HepG2 (cell line): ENCODE measurements around the gene ANKRD42. TPM values are rescaled to one million over a fixed set of nuclear protein-coding genes. Genes with fewer than 3 reads are reported as not detected.

ENCODE experiments used
- ATAC-seq: fragments of 200-7000 bp; cut with Tn5 transposase; 3 replicates; pipeline ENCODE4 v1.9.1; 2020; ENCODE audit warnings: mild to moderate bottlenecking, moderate library complexity
- BruUV-seq: library from RNA; stranded (reverse); fragments of 400-500 nt; replicated peaks from 2 replicates; lab custom pipeline; 2021; lab: Mats Ljungman, UMichigan
- CTCF ChIA-PET: fragments of 300-600 bp; formaldehyde crosslinking; extraction: SDS; loops from one replicate; lab custom pipeline; 2021; ENCODE audit warnings: low total read pairs, inconsistent platforms, low intra/inter-chr PET ratio; lab: Yijun Ruan, JAX
- POLR2A ChIA-PET: fragments of 350-600 bp; sonication (Branson Sonifier 250); formaldehyde crosslinking; loops from one replicate; lab custom pipeline; 2020; ENCODE audit warnings: antibody characterized with exemption, inconsistent platforms; lab: Yijun Ruan, JAX
- DNase-seq: peaks from one replicate; pipeline ENCODE4 v3.0.0-alpha.2; 2015; ENCODE audit warnings: low spot score
- FAIRE-seq: peaks from 3 replicates; lab custom pipeline; 2011; peaks lifted over from hg19 to GRCh38; lab: Jason Lieb, UNC
- H2AFZ ChIP-seq: one replicate; pipeline ENCODE4 v1.6.1; 2011; ENCODE audit warnings: low read length, inconsistent platforms
- H3K27ac ChIP-seq: fragments of 300-600 bp; 3 replicates; pipeline ENCODE4 v1.8.0; 2011; ENCODE audit warnings: mixed run types, mild to moderate bottlenecking, mixed read lengths, low read length, inconsistent platforms; ENCODE audit not compliant: insufficient read depth; ENCODE audit errors: extremely low read length
- H3K27me3 ChIP-seq, 2 experiments: fragments of 200-600 bp in 1 of 2; 2 replicates in 1 of 2; 3 replicates in 1 of 2; pipeline versions ENCODE4 v1.6.0 to v1.8.0; 2011; ENCODE audit warnings: low read length in 2 of 2, mild to moderate bottlenecking in 2 of 2, moderate library complexity in 2 of 2, inconsistent platforms in 1 of 2; ENCODE audit not compliant: insufficient read depth in 2 of 2, control insufficient read depth in 1 of 2
- H3K36me3 ChIP-seq, 2 experiments: fragments of 200-600 bp in 1 of 2; replicated peaks in 1 of 2; 2 replicates in 1 of 2; 3 replicates in 1 of 2; pipeline versions ENCODE4 v1.5.1 to v1.8.0; 2011; ENCODE audit warnings: low read length in 2 of 2, inconsistent platforms in 1 of 2; ENCODE audit not compliant: insufficient read depth in 2 of 2, control insufficient read depth in 1 of 2
- H3K4me1 ChIP-seq: 2 replicates; pipeline ENCODE4 v1.5.1; 2012; ENCODE audit warnings: low read length, inconsistent platforms; ENCODE audit not compliant: insufficient read depth
- H3K4me2 ChIP-seq: 2 replicates; pipeline ENCODE4 v1.6.0; 2011; ENCODE audit warnings: low read depth, low read length, inconsistent platforms
- H3K4me3 ChIP-seq, 3 experiments: fragments of 200-600 bp in 1 of 3; sonication (generic), shearing (Covaris generic) in 1 of 3; replicated peaks in 1 of 3; 2 replicates each; pipeline ENCODE4 v1.5.1; 2011 to 2016; ENCODE audit warnings: low read length in 3 of 3, inconsistent platforms in 2 of 3, low read depth in 2 of 3, mild to moderate bottlenecking in 2 of 3, control low read depth in 1 of 3, mixed read lengths in 1 of 3; ENCODE audit not compliant: insufficient read depth in 1 of 3
- H3K79me2 ChIP-seq: one replicate; pipeline ENCODE4 v1.6.1; 2011; ENCODE audit warnings: low read length, inconsistent platforms; ENCODE audit not compliant: insufficient read depth
- H3K9ac ChIP-seq: 2 replicates; pipeline ENCODE4 v1.6.0; 2011; ENCODE audit warnings: mild to moderate bottlenecking, low read depth, low read length, inconsistent platforms; ENCODE audit not compliant: insufficient read depth
- H3K9me3 ChIP-seq: 2 replicates; pipeline ENCODE4 v1.5.1; 2012; ENCODE audit warnings: mild to moderate bottlenecking, low read length
- H4K20me1 ChIP-seq: 2 replicates; pipeline ENCODE4 v1.6.0; 2011; ENCODE audit warnings: inconsistent platforms, mild to moderate bottlenecking, low read length, moderate library complexity; ENCODE audit not compliant: insufficient read depth
- JUN ChIP-seq: sonication (generic); formaldehyde crosslinking; IDR thresholded peaks from 2 replicates; pipeline ENCODE4 v1.4.0; 2020; ENCODE audit warnings: mild to moderate bottlenecking, missing genetic modification reagents
- NFATC3 ChIP-seq: sonication (generic); formaldehyde crosslinking; IDR thresholded peaks from 2 replicates; pipeline ENCODE4 v1.5.1; 2020; ENCODE audit warnings: mild to moderate bottlenecking, missing genetic modification reagents
- PLSCR1 ChIP-seq: sonication (generic); formaldehyde crosslinking; IDR thresholded peaks from 2 replicates; pipeline ENCODE4 v1.5.0; 2020; ENCODE audit warnings: missing genetic modification reagents, mild to moderate bottlenecking, borderline replicate concordance
- RFXANK ChIP-seq: IDR thresholded peaks from 2 replicates; pipeline ENCODE4 v1.6.1; 2016
- SNAPC4 ChIP-seq: sonication (generic); formaldehyde crosslinking; IDR thresholded peaks from 2 replicates; pipeline ENCODE4 v1.4.0; 2020; ENCODE audit warnings: mild to moderate bottlenecking, missing genetic modification reagents
- ZNF563 ChIP-seq: sonication (generic); formaldehyde crosslinking; IDR thresholded peaks from 2 replicates; pipeline ENCODE4 v1.8.0; 2022; ENCODE audit warnings: mild to moderate bottlenecking, moderate library complexity, missing genetic modification reagents
- ZNF570 ChIP-seq: sonication (generic); formaldehyde crosslinking; IDR thresholded peaks from 2 replicates; pipeline ENCODE4 v1.4.0; 2020; ENCODE audit warnings: mild to moderate bottlenecking, missing genetic modification reagents, borderline replicate concordance
- ZNF766 ChIP-seq: sonication (generic); formaldehyde crosslinking; IDR thresholded peaks from 2 replicates; pipeline ENCODE4 v1.5.0; 2020; ENCODE audit warnings: missing genetic modification reagents, borderline replicate concordance
- ZSCAN9 ChIP-seq: IDR thresholded peaks from 2 replicates; pipeline ENCODE4 v1.6.1; 2016; ENCODE audit warnings: borderline replicate concordance
- whole genome bisulfite sequencing: methylation state at CpG from one replicate; pipeline ENCODE4 v1.1.6; 2017; ENCODE audit warnings: low lambda C conversion rate; 5-methylcytosine and 5-hydroxymethylcytosine counted together
- in situ Hi-C: cut with HindIII; loops from 2 replicates; pipeline ENCODE4 v1.10.0; 2017; ENCODE audit warnings: low pct_unique_long_range_greater_than_20kb; ENCODE audit not compliant: extremely low pct_ligation_motif_present
- intact Hi-C: fragments of 100-400 bp; cut with micrococcal nuclease; formaldehyde crosslinking; loops from one replicate; pipeline ENCODE4 v1.10.0; 2022; ENCODE audit not compliant: unreplicated experiment
- polyA plus RNA-seq, 8 experiments: library from polyadenylated mRNA; depleted of rRNA in 3 of 8; stranded (reverse) in 7 of 8; unstranded in 1 of 8; fragments of >200 nt; fragmentation: Illumina TruSeq in 4 of 8; extraction: Trizol in 4 of 8; gene quantifications; 2 replicates each; pipeline versions ENCODE4 v1.2.1 to v1.2.3, GENCODE V29; 2011 to 2016; ENCODE audit warnings: low read depth in 4 of 8, missing spikeins in 1 of 8, mixed read lengths in 1 of 8; ENCODE audit not compliant: insufficient read depth in 1 of 8
- total RNA-seq, 5 experiments: library from RNA; depleted of rRNA; stranded (reverse); fragments of >200 nt; fragmentation: Illumina TruSeq; extraction: Trizol; gene quantifications; 2 replicates each; pipeline ENCODE4 v1.2.3, GENCODE V29; 2016; ENCODE audit warnings: low read depth in 1 of 5

ANKRD42 gene
- total and polyA plus RNA-seq, 2 of the 13 experiments (the other 11 are each of a cell fraction or from before 2014, with no cell fraction given): 2.2 to 3.7 TPM

- no peak for TF ChIP-seq SNAPC4 (CRISPR knock-in tag)
- no peak for TF ChIP-seq RFXANK (CRISPR knock-in tag)
- TF ChIP-seq NFATC3 (CRISPR knock-in tag): no peak
These were observed 64.3 kb downstream of the ANKRD42 start (continued) for GRCh38 chr11:83257761-83258168.

GRCh38 chr11:83259559-83259958 lies 66.0 kb downstream of the ANKRD42 start:
- FAIRE-seq: no peak
- Histone ChIP-seq H3K9ac (no peak overlapping the region), H3K4me3 (no peak overlapping the region), H3K79me2 (no peaks in the 10 kb centered on the region), H3K4me2 (no peak overlapping the region), H3K9me3 (no peaks in the 10 kb centered on the region), H3K4me1 (peaks cover 37% of the 10 kb centered on the region), H3K27ac (no peak overlapping the region), H3K27me3 (no peaks in the 10 kb centered on the region), H2AFZ (no peak overlapping the region), H4K20me1 (no peaks in the 10 kb centered on the region), H3K36me3 (peaks cover 0 to 21% of the 10 kb centered on the region in 2 experiments; a peak in 3 of 5 replicates)
- BruUV-seq: no TSS peak
- DNase-seq: no peak
- intact Hi-C loops (loop anchor here (10.0 kb wide), 2 partner anchors 65 to 175 kb away; partner anchors contain the start of gene ANKRD42), in situ Hi-C loops (loop anchor here (10.0 kb wide), 1 partner anchor 355 kb away; the partner anchor contains the start of genes DDIAS and PRCP)
- 100% methylated on average over 1 of the region's 1 CpG for WGBS
- ATAC-seq: no peak
- TF ChIP-seq ZNF766 (CRISPR knock-in tag) (no peak), ZSCAN9 (CRISPR knock-in tag) (no peak), PLSCR1 (no peak), ZNF570 (CRISPR knock-in tag) (no peak), ZNF563 (no peak), JUN (CRISPR knock-in tag) (no peak)
- ChIA-PET POLR2A (no interaction called here), CTCF (no interaction called here)
